Urinary bladder (tissue), 4 donors: Measurements from ENCODE around the gene ZNF599. TPM values are rescaled to one million over a fixed set of nuclear protein-coding genes. Genes with fewer than 3 reads are reported as not detected.
"Not testable (repeated sequence)": the region's sequence is repeated elsewhere in the genome, so short reads cannot be mapped to it uniquely, and the experiment has no call there.

Experiments
- DNase-seq: peaks from one replicate; pipeline ENCODE4 v3.0.0-alpha.2; 2015; ENCODE audit errors: extremely low spot score
- H3K27ac ChIP-seq: one replicate; pipeline ENCODE4 v1.5.1; 2013; ENCODE audit warnings: low read depth, mild to moderate bottlenecking, moderate library complexity
- H3K36me3 ChIP-seq: one replicate; pipeline ENCODE4 v1.6.1; 2013; ENCODE audit warnings: mild to moderate bottlenecking, moderate library complexity; ENCODE audit not compliant: insufficient read depth
- H3K4me1 ChIP-seq: one replicate; pipeline ENCODE4 v1.6.1; 2013; ENCODE audit warnings: mild to moderate bottlenecking, moderate library complexity; ENCODE audit not compliant: insufficient read depth
- H3K4me3 ChIP-seq: one replicate; pipeline ENCODE4 v1.5.1; 2013; ENCODE audit warnings: low read depth, low read length
- WGBS: extraction: QIAGEN DNeasy Blood & Tissue Kit; methylation state at CpG from one replicate; pipeline ENCODE4 v1.1.7; 2013; 5-methylcytosine and 5-hydroxymethylcytosine counted together
- polyA plus RNA-seq: library from polyadenylated mRNA; stranded (reverse); fragments of 200-250 nt; gene quantifications from one replicate; pipeline ENCODE4 v1.2.3, GENCODE V29; 2013
- total RNA-seq: library from RNA; depleted of rRNA; stranded (reverse); fragments of >200 nt; gene quantifications from one replicate; pipeline ENCODE4 v1.2.3, GENCODE V29; 2014
- donor health status: healthy with polysubstance abuse.
- donor health status: healthy.

ZNF599 gene
- total RNA-seq, result 9.5 TPM
- polyA plus RNA-seq, result 9.0 TPM

DNA sequence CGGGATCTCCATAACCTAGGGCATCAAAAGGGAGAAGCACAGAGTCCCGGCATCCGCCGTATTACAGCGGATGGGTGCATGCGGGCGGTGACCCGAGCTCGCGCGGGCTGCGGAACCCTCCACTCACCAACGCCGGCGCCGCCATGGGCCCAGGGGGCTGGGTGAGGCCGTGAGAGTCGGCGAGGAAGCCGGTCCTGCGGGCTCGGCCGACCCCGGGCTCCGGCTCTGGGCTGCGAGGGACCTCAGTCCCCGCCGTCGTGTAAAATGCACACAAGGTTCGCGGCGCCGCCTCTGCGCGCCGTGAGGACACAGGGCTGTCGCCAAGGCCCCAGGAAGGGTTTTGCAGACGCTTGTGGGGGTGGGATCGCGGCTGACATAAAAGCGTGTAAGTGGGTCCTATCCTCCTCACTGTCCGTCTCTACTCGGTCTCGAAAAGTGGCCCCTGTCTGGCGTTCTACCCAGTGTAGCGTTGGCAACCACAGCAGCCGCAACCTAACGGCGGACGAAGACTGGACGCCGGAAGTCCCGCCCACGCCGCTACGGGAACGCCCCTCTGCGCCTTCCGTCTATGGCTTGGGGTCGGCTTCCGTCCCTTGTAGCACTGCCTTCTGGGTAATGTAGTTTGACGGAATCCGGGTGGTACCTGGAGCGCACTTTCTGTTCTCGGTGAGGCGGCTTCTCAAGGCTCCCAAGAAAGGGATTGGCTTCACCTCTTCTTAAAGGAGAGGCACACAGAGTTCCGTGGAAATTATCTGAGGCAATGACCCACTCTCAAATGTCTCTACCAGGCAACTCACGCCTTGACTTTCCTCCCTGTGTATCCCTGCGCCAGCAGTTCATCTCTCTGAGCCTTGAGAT is at the start of gene ZNF599:
TSS of gene ZNF599 (minus strand) at position 519 of the 858 bp plus-strand sequence. CDS start at position 145, 374 bp downstream.
- DNase-seq, result peak; percentile 80
- H3K27ac ChIP-seq, result peak within 1 kb of the TSS; percentile 65
- 3% methylated on average over 69 of the region's 69 CpGs for WGBS
- no peaks in the 10 kb centered on the region for H3K4me1 ChIP-seq
- peak within 1 kb of the TSS; percentile 72 for H3K4me3 ChIP-seq
- no peaks in the 10 kb centered on the region for H3K36me3 ChIP-seq

DNA sequence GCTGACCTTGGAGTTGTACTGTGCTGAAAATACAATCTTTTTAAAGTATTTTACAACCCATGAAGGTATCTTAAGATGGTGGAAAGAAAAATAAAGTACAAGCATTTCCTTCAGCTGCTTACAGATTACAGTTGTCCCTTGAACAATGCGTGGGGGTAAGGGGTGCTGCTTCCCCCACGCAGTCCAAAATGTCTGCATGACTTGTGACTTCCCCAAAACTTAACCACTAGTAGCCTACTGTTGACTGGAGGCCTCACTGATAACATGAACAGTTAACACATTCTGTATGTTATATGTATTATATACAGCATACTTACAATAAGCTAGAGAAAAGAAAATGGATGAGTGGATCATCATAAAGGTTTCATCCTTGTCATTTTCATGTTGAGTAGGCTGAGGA is 45.3 kb upstream of the ZNF599 start:
- Histone ChIP-seq H3K4me1 (no peaks in the 10 kb centered on the region), H3K27ac (no peak overlapping the region), H3K4me3 (no peak overlapping the region), H3K36me3 (no peaks in the 10 kb centered on the region)
- no peak for DNase-seq
- 79% methylated on average over 2 of the region's 2 CpGs for WGBS

DNA sequence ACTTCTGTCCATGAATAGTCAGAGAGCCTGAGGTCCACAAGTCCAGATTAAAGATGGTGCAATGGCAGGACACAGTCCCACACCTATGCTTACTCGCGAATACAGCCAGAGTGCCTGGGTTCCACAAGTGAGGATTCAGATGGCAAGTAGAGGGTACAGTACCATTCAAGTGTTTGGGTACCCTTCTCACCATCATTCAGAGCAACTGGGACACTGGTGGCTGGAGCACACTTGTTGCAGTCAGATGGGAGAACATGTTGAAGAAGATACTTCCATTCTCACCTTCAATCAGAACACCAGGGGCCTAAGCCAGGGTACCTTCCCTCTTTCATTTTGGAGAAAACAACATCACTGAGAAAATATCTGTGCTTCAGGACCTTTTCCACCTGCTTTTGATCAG is 43.7 kb upstream of the ZNF599 start:
- Histone ChIP-seq H3K36me3 (no peaks in the 10 kb centered on the region), H3K27ac (no peak overlapping the region), H3K4me1 (no peaks in the 10 kb centered on the region), H3K4me3 (no peak overlapping the region)
- WGBS, result over 99% methylated on average over 2 of the region's 2 CpGs
- DNase-seq, result no peak

DNA sequence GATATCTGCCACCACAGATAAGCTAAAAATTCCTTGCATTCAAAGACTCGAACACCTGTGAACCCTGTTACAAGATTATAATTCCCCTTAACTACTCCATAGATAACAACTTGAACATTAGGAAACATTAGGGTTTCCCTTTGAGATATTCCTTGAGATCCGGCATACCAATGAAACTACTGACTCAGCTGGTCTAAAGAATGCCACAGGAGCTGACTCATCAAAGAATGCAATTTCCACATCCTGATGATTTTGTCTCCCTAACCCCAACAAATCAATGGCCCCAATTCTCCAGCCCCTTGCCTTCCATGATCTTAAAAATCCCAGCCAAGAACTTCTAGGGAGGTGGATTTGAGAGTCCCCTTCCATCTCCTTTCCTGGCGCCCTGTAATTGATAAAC is 35.6 kb upstream of the ZNF599 start:
- H3K36me3 ChIP-seq, result no peaks in the 10 kb centered on the region
- no peak overlapping the region for H3K27ac ChIP-seq
- H3K4me1 ChIP-seq, result no peaks in the 10 kb centered on the region
- no peak overlapping the region for H3K4me3 ChIP-seq
- 83% methylated on average over 3 of the region's 3 CpGs for WGBS
- DNase-seq, result no peak

DNA sequence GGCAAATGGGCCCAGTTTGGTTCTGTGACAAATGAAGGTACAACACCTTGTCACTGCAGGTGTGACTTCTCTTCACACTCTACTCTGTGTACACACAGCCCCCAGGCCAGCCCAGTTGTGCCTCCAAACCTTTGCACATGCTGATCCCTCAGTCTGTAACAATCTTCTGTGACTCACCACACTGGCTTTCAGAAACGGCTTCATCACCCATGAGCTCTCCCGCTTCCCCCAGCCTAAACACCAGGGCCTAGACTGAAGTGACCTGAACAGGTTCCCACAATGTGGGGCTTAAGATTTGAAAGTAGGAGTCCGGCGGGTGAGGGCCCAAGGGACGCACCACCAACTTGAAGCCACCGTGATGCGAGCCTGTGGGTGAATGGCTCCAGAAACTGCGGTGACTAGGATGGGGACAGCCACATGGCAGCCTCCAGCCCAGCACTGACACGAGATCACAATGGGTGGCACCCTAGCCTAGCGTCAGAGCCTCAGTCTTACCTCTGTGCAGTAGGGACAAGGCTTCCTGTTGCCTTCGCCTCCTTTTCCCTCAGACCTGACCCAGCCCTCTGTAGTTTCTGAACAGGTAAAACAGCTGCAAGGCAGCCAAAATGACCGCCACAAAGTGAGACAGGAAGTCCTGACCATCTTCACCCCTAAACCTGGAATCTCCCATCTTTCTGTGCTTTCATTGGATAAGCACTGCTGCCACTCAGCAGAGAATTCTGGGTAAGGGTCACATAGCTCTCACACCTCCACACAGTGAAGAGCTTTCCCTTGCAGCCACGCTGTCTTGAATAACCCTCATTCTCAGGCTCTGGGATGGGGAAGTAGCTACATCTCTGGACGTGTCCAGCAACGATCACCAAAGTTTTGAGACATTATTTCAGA is 34.2 kb upstream of the ZNF599 start:
- Histone ChIP-seq H3K4me1 (no peaks in the 10 kb centered on the region), H3K27ac (no peak overlapping the region), H3K4me3 (no peak overlapping the region), H3K36me3 (no peaks in the 10 kb centered on the region)
- 90% methylated on average over 15 of the region's 15 CpGs for WGBS
- no peak for DNase-seq

DNA sequence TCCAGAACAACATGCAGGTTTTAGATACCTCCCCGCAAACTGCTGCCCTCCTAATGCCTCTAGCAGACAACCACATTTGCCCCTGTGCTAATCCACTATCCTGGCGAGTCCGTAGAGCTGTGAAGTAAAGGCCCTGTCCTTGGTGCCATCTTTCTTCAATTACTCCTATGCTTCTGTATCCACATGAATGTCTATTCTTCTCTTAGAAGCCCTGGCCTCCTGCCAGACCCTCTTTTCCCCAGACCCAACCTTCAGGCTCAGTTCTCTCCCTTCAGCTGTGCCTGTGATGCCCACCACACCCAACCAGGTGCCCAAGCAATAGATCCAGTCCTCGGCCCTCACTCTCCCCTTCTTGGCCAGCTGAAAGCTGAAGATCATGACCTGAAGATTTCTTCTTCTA is 31.1 kb upstream of the ZNF599 start:
- WGBS, result 83% methylated on average over 4 of the region's 4 CpGs
- no peak overlapping the region for H3K4me3 ChIP-seq
- DNase-seq, result no peak
- H3K4me1 ChIP-seq, result no peaks in the 10 kb centered on the region
- no peak overlapping the region for H3K27ac ChIP-seq
- H3K36me3 ChIP-seq, result no peaks in the 10 kb centered on the region

DNA sequence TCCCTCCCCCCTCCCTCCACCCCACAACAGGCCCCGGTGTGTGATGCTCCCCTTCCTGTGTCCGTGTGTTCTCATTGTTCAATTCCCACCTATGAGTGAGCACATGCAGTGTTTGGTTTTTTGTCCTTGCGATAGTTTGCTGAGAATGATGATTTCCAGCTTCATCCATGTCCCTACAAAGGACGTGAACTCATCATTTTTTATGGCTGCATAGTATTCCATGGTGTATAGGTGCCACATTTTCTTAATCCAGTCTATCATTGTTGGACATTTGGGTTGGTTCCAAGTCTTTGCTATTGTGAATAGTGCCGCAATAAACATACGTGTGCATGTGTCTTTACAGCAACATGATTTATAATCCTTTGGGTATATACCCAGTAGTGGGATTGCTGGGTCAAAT is 23.9 kb upstream of the ZNF599 start:
- not testable (repeated sequence) for H3K36me3 ChIP-seq, H3K4me1 ChIP-seq, DNase-seq, H3K4me3 ChIP-seq, H3K27ac ChIP-seq
- 87% methylated on average over 6 of the region's 6 CpGs for WGBS

DNA sequence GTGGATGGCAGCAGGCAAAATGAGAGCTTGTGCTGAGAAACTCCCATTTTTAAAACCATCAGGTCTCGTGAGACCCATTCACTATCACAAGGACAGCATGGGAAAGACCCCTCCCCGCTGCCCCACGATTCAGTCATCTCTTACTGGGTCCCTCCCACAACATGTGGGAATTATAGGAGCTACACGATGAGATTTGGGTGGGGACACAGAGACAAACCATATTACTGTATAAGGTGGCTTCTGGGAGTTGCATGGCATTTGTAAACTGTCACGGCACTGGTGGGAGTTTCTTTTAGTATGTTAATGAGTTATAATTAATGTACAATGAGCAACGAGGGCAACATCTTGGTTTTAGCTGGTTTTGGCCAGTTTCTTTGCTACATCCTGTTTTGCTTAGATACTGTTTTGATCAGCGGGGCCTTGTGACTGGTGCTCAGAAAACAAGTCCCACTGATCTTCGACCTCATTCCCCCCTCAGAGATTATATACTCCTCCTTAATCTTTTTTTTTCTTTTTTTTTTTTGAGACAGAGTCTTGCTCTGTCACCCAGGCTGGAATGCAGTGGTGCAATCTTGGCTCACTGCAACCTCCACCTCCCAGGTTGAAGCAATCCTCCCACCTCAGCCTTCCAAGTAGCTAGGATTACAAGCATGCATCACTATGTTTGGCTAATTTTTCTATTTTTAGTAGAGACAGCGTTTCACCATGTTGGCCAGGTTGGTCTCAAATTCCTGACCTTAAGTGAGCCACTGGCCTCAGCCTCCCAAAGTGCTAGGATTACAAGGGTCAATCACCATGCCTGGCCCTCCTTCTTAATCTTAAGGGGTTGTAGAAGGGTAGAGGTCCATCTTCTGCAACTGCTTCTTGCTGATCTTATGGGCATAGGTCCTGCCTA is 21.3 kb upstream of the ZNF599 start:
- no peak for DNase-seq

DNA sequence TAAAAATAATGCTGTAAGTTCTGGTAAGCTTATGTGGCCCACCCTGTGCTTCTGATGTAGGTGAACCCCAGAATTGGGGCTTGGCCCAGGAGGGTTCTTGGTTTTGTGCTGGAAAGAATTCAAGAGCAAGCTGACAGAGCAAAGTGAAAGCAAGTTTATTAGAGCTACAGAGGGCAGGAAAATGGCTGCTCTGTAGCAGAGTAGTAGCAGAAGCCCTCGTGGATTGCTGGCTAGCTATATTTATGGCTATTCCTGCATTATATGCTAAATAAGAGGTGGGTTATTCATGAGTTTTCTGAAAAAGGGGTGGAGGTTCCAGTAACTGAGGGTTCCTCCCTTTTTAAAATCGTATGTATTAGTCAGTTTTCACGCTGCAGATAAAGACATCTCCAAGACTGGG is 20.6 kb upstream of the ZNF599 start:
- DNase-seq, result no peak
- Histone ChIP-seq H3K27ac (no peak overlapping the region), H3K4me3 (no peak overlapping the region), H3K4me1 (no peaks in the 10 kb centered on the region), H3K36me3 (no peaks in the 10 kb centered on the region)
- 71% methylated on average over 3 of the region's 3 CpGs for WGBS

More for the DNA sequence above, 21.3 kb upstream of the ZNF599 start:
- 71% methylated on average over 9 of the region's 9 CpGs for WGBS
- H3K36me3 ChIP-seq, result no peaks in the 10 kb centered on the region
- no peaks in the 10 kb centered on the region for H3K4me1 ChIP-seq
- no peak overlapping the region for H3K4me3 ChIP-seq
- H3K27ac ChIP-seq, result no peak overlapping the region

DNA sequence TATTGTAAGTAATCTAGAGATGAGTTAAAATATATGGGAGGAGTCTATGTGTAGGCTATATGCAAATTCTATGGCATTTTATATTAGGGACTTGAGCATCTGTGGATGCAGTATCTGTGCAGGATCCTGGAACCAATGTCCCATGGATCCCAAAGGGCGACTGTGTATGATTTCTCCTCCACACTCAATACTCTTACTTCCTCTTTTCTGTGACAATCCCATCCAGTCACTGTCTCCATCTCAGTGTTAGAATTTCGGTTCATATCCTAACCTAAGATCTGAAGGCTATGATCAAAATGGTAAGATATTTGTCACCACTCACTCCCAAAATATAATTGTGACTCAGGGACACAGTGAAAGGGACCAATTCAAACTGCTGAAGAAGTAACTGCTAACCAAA is 15.1 kb upstream of the ZNF599 start:
- no peaks in the 10 kb centered on the region for H3K4me1 ChIP-seq
- no peak overlapping the region for H3K4me3 ChIP-seq
- no peak overlapping the region for H3K27ac ChIP-seq
- WGBS, result 58% methylated on average over 2 of the region's 2 CpGs
- DNase-seq, result no peak
- H3K36me3 ChIP-seq, result no peaks in the 10 kb centered on the region

DNA sequence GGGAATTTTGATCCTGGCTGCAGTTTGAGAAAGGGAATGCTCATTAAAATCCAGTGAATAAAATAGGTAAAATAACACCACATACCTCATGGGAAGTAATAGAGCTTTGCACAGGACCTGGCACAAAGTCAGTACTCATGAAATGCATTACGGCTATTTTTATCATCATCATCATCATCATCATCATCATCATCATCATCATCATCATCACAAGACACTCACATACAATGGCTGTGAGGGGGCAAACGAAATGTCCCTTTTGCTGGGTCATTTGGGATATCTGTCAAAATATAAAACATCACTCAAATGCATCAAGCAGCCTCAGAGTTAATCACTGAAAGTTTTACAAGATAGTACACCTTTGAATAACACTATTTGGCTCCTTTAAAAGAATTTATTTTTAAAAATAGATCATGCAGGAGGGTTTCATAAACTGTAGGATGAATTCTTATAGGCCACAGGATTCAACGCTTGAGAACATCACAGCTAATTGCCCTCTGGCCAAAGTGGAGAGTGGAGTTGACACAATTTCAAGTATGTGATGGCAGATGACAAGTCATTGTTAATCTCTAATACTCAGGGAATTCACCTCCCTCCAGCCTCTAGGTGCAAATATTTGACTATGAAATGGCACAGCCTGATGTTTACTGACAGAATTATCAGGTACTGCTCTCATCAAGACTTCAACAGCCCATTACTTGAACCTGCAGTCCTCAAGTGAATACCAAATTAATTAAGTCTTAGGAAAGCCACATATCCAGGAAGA is 14.2 kb upstream of the ZNF599 start:
- Histone ChIP-seq H3K4me1 (no peaks in the 10 kb centered on the region), H3K27ac (no peak overlapping the region), H3K36me3 (no peaks in the 10 kb centered on the region), H3K4me3 (no peak overlapping the region)
- no peak for DNase-seq
- WGBS, result 67% methylated on average over 3 of the region's 3 CpGs

DNA sequence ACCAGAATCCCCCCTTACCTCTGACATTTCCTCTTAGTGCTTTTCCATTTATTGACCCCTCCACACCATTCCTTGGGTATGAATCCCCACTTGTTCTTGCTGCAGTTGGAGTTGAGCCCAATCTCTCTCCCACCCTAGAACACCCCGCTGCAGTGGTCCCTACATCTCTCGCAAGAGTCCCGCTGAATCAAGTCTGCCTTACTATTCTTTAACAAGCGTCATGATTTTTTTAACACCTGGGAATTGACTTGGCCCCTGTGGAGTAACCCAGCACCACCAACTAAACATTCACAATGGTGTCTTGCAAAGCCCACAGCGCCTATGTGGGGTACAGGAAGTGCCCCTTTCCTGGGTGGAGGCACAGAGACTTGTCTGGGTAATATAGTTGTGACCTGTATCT is 13.2 kb upstream of the ZNF599 start:
- H3K36me3 ChIP-seq, result no peaks in the 10 kb centered on the region
- 76% methylated on average over 5 of the region's 5 CpGs for WGBS
- no peak overlapping the region for H3K27ac ChIP-seq
- no peak for DNase-seq
- H3K4me3 ChIP-seq, result no peak overlapping the region
- H3K4me1 ChIP-seq, result no peaks in the 10 kb centered on the region

DNA sequence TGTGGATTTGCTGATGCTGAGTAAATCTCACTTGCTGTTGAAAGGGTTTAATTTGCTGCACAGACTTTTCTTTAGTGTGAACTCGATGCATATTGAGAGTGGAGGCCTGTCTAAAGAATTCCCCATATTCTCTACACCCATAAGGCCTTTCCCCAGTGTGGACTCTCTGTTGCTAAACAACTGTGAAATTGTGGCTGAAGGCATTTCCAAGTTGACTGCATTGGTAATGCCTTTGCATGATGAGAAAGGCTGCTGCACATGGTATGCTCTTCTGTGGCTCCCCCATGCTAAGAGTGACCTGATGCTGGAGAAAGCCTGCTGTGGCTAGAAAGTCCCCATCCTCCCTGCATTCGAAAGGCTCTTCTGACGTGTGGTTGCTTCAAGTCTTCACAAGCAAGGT is 6.6 kb upstream of the ZNF599 start:
- Histone ChIP-seq H3K27ac (no peak overlapping the region), H3K4me3 (no peak overlapping the region), H3K4me1 (no peaks in the 10 kb centered on the region), H3K36me3 (no peaks in the 10 kb centered on the region)
- 62% methylated on average over 3 of the region's 3 CpGs for WGBS
- no peak for DNase-seq
